Stimulated activated CD8-positive, alpha-beta memory T cell treated with anti-CD3 and anti-CD28 coated beads, Interleukin-4, amount 100 ng/mL, for 4 hours (primary cell): ENCODE results near the gene CDC20B.

Source experiments
- DNase-seq, 2 donors: peaks; one replicate each; pipeline ENCODE4 v3.0.0-alpha.2; 2020; ENCODE audit warnings: low read depth in 2 of 2, low spot score in 1 of 2

Gene CDC20B, protein sequence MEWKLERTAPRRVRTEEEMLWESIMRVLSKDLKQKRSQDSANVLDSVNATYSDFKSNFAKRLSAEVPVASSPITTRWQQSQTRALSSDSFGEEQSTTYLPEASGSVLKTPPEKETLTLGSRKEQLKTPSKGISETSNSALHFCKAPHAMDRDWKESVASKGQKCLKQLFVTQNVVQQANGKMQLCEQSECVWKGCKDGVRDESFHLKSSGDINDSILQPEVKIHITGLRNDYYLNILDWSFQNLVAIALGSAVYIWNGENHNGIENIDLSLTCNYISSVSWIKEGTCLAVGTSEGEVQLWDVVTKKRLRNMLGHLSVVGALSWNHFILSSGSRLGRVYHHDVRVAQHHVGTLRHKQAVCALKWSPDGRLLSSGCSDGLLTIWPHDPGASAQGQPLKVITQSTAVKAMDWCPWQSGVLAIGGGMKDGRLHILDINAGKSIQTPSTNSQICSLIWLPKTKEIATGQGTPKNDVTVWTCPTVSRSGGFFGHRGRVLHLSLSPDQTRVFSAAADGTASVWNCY

DNA sequence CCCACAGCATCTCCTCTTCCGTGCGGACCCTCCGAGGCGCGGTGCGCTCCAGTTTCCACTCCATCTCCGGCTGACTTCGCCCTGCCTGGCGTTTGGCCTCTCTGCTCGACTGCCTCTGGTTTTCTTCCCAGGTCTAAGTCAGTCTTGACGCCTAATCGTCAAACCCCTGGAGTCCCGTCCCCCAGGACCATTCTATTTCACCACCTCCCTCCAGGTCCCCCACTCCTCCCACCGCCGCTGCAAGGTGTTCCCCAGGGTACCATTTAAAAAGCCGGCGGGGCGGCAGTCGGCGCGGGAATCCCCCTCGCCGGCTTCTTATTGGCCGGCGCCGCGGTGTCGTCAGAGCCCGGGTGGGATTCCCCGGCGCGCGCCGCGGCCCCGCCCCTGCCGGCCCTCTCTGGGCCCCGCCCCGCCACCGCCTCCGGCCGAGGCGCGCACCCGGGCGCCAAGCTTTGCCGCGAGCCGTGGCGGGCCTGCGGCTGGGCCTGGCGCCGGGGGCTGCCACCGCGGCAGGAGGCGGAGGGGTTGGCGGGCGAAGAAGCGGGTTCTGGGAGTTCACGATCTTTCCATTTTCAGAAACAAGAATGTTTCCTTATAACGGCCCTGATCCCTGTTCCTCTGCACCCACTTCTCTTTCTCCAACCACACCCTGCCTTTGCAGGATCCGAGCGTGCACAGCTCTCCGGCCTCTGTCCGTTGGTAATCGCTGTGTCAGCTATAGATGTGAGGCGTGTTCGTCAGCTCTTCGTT, at the start of gene CDC20B:
Gene CDC20B (minus strand): TSS at position 241 of the 750 bp plus-strand sequence. CDS start 177 bp downstream, at position 64.
- peak; percentile 35 to 56 for DNase-seq

DNA sequence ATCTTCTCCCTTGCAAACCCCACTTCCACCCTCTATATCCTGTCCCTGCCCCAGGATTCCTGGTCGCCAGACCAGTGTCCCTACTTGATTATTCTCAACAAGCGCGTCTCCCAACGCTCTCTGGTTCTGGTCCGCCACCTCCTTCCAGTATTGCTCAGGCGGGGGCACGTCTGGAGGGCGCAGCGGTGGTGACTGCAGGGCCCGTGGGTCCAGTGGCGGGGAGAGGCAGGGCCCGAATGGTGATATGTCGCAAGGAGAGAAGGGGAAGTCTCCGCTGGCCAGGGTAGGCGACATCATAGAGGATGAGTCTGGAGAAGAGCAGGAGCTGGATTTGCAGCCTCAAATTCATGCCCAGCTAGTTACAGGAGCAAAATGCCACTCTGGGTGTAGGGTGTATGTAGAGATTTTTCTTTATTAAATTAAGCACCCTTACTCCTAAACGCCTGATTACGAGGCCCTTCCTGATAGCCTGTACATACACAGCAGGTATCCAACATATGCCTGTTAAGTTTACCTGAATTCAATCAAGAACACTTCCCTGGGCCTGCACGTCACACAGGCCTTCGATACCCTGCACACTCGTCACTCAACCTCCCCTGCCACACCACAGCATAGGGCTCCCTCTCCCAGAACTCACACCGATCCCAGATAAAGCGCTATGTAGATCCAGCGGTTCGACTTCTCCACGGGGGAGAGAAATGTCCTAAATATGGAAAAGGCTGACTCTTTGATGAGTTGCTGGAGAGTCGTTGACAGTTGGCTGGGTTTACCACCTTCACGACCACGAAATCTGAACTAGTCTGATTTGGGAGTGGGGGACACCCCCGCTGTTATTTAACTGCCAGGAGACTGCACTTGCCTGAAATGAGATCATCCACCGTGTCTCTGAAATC, 49.4 kb upstream of the CDC20B start:
- DNase-seq, result no peak

DNA sequence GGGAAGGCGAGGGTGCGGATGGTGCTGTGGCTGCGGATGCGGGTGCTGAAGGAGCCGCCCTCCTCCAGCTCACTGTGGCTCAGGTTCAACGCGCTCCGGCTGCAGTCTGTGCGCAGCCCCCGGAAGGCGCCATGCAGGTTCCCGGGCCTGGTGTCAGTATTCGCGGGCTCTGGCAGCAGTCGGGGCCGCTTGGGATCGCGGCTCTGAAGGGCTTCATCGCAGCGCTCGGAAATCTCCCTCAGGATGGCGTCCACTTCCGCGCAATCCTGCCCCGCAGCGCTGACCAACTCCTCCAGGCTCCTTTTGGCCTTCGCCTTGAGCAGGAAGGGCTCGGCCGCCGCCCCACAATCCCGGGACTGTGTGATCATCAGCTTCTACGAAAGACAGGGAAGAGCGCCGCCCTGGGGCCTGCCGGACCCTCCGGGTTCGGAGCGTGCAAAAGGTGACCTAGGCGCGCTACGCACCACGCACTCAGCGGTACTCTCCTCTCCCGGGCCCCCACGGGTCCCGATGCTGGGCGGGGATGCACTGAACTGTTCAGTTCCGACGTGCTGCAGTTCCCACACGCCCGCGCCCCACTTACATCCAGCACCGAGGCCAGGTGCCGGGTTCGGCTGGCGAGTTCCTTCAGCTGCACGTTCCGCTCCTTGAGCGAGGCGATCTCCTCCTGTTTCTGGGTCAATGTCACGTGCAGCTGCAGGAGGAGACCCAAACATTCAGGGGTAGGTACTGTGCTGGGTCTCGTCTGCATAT, 47.6 kb upstream of the CDC20B start:
- no peak for DNase-seq

DNA sequence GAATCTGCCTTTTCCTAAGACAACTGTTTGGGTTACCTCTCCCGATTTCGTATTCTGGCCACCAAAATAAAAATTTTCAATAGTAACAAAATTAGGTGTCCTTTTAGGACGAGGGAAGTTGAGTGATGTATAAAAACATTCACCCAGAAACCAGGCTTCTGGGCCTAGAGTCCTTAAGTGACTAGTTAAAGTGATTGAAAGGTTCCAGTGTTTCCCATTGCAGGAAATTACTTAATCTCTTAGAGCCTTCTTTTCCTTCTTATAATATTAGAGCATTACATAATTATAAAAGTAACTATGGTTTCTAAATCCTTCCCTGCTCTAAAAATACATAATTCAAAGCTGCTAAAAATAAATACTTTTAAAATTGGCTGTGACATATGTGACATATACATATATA, 46.8 kb upstream of the CDC20B start:
- no peak for DNase-seq

DNA sequence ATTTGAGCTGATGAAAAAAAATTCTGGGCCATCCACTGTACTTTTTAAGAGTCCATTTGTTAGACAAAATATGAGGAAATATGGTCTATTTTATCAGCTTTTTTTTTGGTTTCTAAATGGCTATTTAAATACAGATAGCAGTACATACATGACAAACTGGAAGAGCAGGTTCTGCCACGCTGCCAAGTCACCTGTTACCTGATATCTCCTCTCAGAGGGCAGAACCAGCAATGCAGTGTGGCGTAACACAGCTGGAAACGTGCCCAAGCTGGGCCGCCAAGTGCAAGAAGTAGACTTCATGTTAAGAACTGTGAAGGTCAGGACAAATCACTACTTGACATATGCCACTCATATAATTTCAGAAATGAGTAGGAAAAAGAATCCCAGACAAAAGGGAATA, 46.0 kb upstream of the CDC20B start:
- DNase-seq, result no peak

DNA sequence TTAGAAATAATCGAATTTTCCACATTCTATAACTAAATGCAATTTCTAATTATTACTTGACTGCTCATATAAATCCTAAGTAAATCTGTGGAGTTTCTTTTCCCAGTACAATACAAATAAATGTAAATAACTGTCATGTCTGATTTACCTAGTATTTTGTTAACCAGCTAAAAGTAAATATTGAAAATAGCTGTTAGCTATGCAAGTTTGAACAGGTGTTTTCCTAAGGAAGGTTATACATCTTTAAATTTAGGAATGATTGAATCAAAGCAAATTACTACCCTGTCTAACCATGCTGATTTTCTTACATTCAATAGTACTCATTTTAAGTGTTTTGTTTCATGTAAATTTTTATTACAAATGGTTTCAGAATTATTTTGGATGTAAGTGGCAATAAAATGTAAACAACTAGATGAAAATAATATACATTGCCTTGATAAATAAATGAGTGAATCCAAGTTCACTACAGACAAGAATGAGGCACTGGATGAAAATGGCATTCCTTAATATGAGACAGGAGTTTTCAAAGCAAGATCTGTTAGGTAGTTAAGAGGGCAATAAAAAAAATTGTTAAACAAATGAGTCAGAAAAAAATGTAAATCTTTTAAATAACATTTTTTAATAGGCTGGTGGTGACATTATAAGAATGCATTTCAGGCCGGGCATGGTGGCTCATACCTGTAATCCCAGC, 38.4 kb upstream of the CDC20B start:
- DNase-seq, result no peak

DNA sequence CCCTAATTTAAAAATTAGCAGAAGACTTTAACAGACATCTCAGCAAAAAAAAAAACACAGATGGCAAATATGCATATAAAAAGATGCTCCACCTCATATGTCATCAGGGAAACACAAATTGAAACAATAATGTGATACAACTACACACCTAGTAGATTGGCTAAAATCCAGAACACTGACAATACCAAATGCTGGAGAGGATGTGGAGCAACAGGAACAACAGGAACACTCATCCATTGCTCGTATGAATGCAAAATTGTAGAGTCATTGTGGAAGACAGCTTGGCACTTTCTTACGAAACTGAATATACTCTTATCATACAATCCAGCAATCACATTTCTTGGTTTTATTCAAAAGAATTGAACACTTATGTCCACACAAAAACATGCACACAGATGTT, 32.0 kb upstream of the CDC20B start:
- no peak for DNase-seq

DNA sequence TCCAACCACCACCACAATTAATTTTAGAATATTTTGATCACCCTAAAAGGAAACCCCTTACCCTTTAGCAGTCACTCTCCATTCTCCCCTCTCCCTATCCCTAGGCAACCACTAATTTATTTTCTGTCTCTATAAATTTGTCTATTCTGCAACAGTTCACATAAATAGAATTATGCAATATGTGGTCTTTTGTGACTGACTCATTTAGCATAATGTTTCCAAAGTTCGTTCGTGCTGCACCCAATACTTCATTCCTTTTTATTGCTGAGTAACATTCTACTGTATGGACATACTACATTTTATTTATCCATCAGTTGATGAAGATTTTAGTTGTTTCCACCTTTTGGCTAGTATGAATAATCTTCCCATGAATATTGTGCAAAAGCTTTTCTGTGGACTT, 18.2 kb upstream of the CDC20B start:
- DNase-seq, result no peak

DNA sequence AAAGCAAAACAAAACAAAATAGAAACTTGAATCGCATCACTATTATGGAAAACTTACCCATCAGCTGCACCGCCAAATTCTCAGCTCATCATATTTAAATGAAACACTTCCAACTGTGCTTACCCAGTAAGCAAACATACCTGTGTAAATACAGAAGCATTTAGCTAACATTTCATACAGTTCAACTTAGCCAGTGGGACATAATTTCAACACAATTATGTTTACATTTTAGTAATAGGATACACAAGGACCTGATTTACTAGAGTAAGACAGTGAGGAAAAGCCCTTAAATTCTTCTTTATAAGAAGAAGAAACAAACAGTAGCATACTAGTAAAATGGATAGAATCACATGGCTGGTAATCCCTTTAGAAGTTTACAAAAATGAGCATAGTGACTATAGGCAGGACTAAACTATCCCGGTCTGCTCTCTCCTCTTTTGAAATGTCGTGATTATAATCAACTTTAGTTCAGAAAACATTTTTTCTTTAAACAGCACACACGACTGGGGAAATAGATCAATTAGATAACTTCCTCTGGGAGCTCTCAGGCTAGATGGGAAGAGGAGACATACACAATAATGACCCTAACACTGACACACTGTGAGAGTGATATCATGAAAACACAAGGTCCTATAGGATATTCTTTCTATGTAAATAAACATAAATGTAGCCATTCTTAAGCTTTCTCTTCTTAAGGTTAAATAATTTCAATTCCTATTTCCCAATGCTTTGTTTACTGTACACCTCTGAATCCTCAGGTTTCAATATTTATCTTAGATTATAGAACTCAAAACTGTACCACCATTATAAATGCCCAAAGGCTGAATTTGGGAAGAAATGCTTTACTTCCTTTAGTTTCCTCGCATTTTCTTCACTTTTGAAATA, 15.9 kb upstream of the CDC20B start:
- no peak for DNase-seq

DNA sequence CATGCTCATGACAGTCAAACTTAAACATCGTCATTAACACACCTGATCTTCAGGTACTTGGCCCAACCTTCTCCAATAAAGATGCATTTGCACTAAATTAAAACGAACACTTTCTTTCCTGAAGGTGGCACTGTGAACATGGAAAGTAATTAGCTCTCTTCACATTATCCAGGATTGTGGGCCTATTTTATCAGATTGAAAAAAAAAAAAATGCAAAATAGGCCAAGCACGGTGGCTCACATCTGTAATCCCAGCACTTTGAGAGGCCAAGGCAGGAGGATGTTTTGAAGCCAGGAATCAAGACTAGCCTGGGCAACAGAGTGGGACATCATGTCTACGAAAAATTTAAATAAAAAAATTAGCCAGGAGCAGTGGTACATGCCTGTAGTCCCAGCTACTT, 14.4 kb upstream of the CDC20B start:
- no peak for DNase-seq

DNA sequence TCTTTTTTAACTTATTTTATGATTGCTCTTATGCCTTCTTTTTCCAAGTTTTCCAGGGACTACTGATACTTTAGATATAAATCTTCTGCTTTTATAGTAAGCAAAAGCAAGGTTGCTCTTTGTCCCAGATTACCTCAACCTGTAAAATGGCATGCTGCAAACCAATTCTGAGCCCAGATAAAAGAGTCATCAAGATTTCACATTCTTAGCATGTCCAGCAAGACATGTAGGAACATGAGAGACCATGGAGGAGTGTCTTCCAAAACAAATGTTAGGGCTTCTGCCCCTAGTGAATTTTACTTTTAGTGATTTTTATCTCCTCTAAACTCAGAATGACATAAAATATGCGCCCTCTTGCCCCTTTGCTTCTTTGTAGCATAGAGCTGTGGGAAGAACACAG, 7.0 kb upstream of the CDC20B start:
- no peak for DNase-seq

DNA sequence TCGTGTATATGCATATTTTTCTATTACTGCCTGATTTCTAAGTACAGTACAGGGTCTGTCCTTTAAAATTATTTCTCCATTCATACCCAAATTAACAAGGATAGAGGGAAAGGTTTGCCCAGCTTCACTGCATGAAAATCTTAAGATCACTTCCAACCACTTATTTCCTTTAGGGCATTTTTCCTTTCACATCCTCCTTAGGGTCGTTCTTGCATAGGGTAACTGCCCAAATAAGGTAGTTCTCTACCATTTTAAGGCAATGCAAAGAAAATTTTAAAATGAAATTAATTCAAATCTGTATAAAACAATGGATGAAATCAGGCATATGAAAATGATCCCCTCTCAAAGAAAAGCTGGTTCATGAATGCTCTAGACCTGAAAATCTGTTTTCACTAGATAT, 4.1 kb upstream of the CDC20B start:
- DNase-seq, result no peak

DNA sequence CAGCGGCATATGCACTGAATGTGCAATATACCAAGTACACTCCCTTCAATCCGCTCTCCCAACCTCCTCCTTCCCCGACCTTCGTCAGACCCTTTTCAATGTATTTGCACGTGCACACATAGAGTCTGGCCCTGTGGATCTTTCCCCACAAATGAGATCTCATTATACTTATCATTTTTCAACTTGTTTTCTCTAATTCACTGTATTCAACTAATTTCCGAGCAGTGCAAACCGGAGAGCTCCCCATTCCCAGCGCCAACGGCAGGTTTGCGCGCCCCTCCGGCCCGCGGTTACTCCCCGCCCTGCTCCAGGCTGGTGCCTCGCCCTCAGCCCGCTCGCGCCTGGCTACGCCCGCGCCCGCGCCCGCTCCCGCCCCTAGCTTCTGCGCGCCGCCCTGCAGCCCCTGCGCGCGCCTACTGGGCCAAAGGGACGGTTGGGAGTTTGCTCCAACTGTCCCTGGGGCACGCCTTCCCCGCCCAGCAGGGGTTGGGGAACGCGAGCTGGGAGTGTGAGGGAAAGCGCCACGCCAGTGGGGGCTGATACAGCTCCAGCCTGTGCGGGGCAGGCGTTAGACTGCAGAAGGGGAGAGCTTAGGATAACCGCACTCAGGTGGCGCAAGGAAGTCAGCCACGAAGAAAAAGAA, 3.3 kb upstream of the CDC20B start:
- DNase-seq, result no peak

DNA sequence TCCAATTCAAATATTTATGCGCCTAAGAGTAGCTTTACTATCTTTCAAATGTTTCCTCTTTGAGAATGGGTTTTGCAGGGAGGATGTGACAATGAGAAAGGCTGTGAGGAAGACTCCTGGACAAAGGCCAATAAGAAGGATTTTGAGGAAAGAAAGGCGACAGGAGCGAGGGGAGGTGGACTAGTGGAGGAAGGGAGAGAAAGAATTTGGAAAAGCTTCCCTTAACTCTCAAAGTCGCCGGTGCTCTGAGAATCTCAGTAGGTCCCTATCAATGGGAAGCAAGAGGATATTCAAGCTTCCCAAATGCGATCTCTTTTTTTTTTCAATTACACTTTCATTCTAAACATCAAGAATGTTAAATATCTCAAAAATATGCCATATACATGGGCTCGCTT, 2.8 kb upstream of the CDC20B start:
- DNase-seq, result no peak

DNA sequence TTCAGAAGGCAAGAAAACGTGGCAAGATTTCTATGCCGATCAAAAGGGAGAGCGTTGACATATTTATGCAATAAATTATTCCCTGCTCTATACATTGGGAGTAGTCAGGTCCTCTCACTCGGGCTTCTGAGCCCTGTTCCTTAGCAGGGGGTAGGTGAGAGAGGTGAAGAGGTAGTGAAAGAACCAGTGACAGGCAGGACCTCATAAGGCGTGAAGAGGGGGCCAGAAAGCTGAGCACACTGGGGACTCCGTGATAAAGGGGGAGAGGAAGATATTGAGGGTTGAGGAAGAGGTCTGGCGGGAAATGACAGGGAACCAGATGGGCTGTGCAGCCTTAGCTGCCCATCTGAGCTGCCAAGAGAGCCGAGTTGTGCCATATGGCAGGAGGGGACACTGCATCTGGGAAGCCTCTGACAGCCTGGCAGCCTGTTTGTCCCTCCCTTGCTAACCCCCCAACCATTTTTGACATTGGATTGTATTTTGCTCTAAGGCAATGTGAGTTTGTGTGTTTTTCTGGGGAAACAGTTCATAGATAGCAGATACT, 782 bp upstream of the CDC20B start:
- DNase-seq, result no peak

DNA sequence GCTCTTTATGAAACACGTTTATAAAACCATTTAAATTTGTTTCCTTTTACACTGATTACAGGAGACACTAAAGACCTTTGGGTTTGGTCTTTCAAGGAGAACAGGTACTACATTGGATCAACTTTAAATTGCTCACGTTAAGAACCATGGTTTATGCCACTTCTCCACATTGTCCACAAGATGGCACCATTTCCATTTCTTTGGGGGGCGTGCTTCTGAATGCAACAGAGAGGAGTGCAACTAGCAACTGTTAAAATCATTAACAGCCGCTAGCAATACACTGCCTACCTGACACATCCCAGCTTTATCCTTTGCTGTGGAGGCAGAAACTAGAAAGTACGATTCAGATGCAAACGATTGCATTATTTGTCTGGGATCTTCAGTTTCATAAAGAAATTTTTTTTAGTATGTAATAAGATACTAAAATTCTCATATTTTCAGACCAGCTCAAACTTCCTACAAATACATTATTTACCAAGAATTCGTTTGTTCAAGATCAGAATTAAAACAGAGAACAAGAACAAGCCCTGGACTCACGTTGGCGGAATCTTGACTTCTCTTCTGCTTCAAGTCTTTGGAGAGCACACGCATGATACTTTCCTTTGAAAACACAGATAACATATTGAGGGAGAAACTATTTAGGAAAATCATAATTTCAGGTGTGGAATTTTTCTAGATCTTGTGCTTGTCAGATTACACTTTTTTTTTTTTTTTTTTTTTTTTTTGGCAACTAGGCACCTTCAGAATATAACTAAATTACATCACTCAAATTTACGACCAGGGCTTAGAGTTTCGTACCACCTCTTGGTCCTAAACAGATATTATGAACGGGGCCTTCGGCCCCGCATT, 702 bp downstream of the CDC20B start:
- DNase-seq, result peak; percentile 24 to 31

DNA sequence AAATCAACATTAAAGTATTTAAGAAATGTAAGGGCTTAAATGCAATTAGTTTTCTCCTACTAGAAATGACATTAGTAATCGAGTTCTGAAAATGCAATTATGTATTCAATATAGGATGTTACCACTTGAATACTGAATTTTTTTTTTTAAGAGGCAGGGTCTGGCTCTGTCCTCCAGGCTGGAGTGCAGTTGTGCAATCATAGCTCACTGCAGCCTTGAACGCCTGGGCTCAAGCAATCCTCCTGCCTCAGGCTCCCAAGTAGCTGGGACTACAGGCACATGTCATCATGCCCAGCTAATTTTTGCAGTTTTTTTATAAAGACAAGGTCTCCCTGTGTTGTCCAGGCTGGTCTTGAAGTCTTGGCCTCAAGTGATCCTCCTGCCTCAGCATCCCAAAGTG, 1.5 kb downstream of the CDC20B start:
- DNase-seq, result no peak
